ENCODE data around the gene ZNHIT1. TPM values are rescaled to one million over a fixed set of nuclear protein-coding genes. Genes with fewer than 3 reads are reported as not detected.

Gene ZNHIT1
- total and polyA plus RNA-seq, 4 experiments from 2014 or later = 44.6 to 83.5 (median 53.5) TPM

GRCh38 chr7:101236292-101236835 lies 18.4 kb downstream of the ZNHIT1 start:
- Mint-ChIP-seq H3K27me3 (no peaks in the 10 kb centered on the region), H3K9me3 (no peaks in the 10 kb centered on the region), H3K27ac (no peak overlapping the region), H3K36me3 (peaks cover 4 to 22% of the 10 kb centered on the region in 2 donors), H3K4me3 (no peak overlapping the region), H3K4me1 (peaks cover 0 to 5% (median under 1%) of the 10 kb centered on the region in 4 donors)
- ChIA-PET POLR2A (ENCODE audit: partially characterized antibody) (interaction anchor here (1.0 to 2.0 kb wide), 2 partner anchors 16 to 19 kb away, joined by 4 to 6 read pairs; partner anchors contain the start of genes PLOD3 and ZNHIT1), CTCF (ENCODE audit: partially characterized antibody) (interaction anchor here (2.9 kb wide), 1 partner anchor 8 kb away, joined by 24 read pairs; the partner anchor contains the start of gene FIS1)
- no peaks in the 10 kb centered on the region for H3K4me1 ChIP-seq (ENCODE audit: insufficient read depth, low read length)
- H3K27ac ChIP-seq (ENCODE audit: low read depth, low read length) = no peak overlapping the region
- H3K9me3 ChIP-seq (ENCODE audit: control insufficient read depth in 1 of 2, low read length in 2 of 2) = no peaks in the 10 kb centered on the region
- peaks cover 34% of the 10 kb centered on the region for H3K36me3 ChIP-seq (ENCODE audit: insufficient read depth, low read length)
- DNase-seq = no peak
- intact Hi-C loops (cut with micrococcal nuclease) = no loop called here
- H3K4me3 ChIP-seq (ENCODE audit: low read length in 2 of 2) = no peak overlapping the region
- no peaks in the 10 kb centered on the region for H3K27me3 ChIP-seq (ENCODE audit: insufficient read depth, low read length)

- POLR2A ChIA-PET (ENCODE audit: partially characterized antibody) = interaction anchor here (1.0 to 2.0 kb wide), 3 partner anchors 11 to 20 kb away, joined by 4 to 6 read pairs (median 4); partner anchors contain the start of genes PLOD3 and ZNHIT1
- DNase-seq = no peak
- CTCF ChIA-PET (ENCODE audit: partially characterized antibody) = interaction anchor here (1.4 kb wide), 1 partner anchor 12 kb away, joined by 4 read pairs; no protein-coding TSS in a partner anchor
- peak within 1 kb of the TSS in 1 of 7 donors; percentile 35 for H3K27ac Mint-ChIP-seq
- H3K27me3 Mint-ChIP-seq = no peaks in the 10 kb centered on the region
- Histone ChIP-seq H3K36me3 (ENCODE audit: insufficient read depth, low read length) (peaks cover 34% of the 10 kb centered on the region), H3K27ac (ENCODE audit: low read depth, low read length) (no peak within 1 kb of the TSS), H3K4me3 (ENCODE audit: low read length in 2 of 2) (no peak within 1 kb of the TSS), H3K9me3 (ENCODE audit: control insufficient read depth in 1 of 2, low read length in 2 of 2) (no peaks in the 10 kb centered on the region), H3K27me3 (ENCODE audit: insufficient read depth, low read length) (no peaks in the 10 kb centered on the region), H3K4me1 (ENCODE audit: insufficient read depth, low read length) (no peaks in the 10 kb centered on the region)
- H3K4me1 Mint-ChIP-seq = peaks cover 0 to 8% (median 1%) of the 10 kb centered on the region in 4 donors
- intact Hi-C loops (cut with micrococcal nuclease) = no loop called here
- H3K4me3 Mint-ChIP-seq = no peak within 1 kb of the TSS
- no peaks in the 10 kb centered on the region for H3K9me3 Mint-ChIP-seq
- H3K36me3 Mint-ChIP-seq = peaks cover 4 to 20% of the 10 kb centered on the region in 2 donors
These were observed 19.5 kb downstream of the ZNHIT1 start, which contains the start of gene CLDN15 for GRCh38 chr7:101237206-101238067. Gene CLDN15 (minus strand): TSS chr7:101237802. CDS start chr7:101237581, 221 bp downstream.

- Histone ChIP-seq H3K4me3 (ENCODE audit: low read length in 2 of 2) (no peak overlapping the region), H3K27me3 (ENCODE audit: insufficient read depth, low read length) (no peaks in the 10 kb centered on the region), H3K9me3 (ENCODE audit: control insufficient read depth in 1 of 2, low read length in 2 of 2) (no peaks in the 10 kb centered on the region), H3K36me3 (ENCODE audit: insufficient read depth, low read length) (peaks cover 34% of the 10 kb centered on the region), H3K27ac (ENCODE audit: low read depth, low read length) (no peak overlapping the region), H3K4me1 (ENCODE audit: insufficient read depth, low read length) (peaks cover 8% of the 10 kb centered on the region)
- intact Hi-C loops (cut with micrococcal nuclease) = no loop called here
- no peak for DNase-seq
- ChIA-PET POLR2A (ENCODE audit: partially characterized antibody) (interaction anchor here (1.4 to 2.0 kb wide), 2 partner anchors 12 to 14 kb away, joined by 4 to 6 read pairs; no protein-coding TSS in a partner anchor), CTCF (ENCODE audit: partially characterized antibody) (interaction anchor here (1.4 kb wide), 1 partner anchor 13 kb away, joined by 4 read pairs; no protein-coding TSS in a partner anchor)
- no peaks in the 10 kb centered on the region for H3K27me3 Mint-ChIP-seq
- no peaks in the 10 kb centered on the region for H3K9me3 Mint-ChIP-seq
- peaks cover 4 to 17% of the 10 kb centered on the region in 2 donors for H3K36me3 Mint-ChIP-seq
- no peak overlapping the region for H3K4me3 Mint-ChIP-seq
- H3K27ac Mint-ChIP-seq = no peak overlapping the region
- H3K4me1 Mint-ChIP-seq = peaks cover 1 to 17% (median 3%) of the 10 kb centered on the region in 4 donors
These were observed 20.5 kb downstream of the ZNHIT1 start for GRCh38 chr7:101238226-101239182.

- Histone ChIP-seq H3K4me3 (ENCODE audit: low read length in 2 of 2) (no peak overlapping the region), H3K27me3 (ENCODE audit: insufficient read depth, low read length) (no peaks in the 10 kb centered on the region), H3K27ac (ENCODE audit: low read depth, low read length) (no peak overlapping the region), H3K9me3 (ENCODE audit: control insufficient read depth in 1 of 2, low read length in 2 of 2) (no peaks in the 10 kb centered on the region), H3K36me3 (ENCODE audit: insufficient read depth, low read length) (peaks cover 34% of the 10 kb centered on the region), H3K4me1 (ENCODE audit: insufficient read depth, low read length) (peaks cover 15% of the 10 kb centered on the region)
- no peaks in the 10 kb centered on the region for H3K27me3 Mint-ChIP-seq
- intact Hi-C loops (cut with micrococcal nuclease) = no loop called here
- no peaks in the 10 kb centered on the region for H3K9me3 Mint-ChIP-seq
- H3K36me3 Mint-ChIP-seq = peaks cover 4 to 19% of the 10 kb centered on the region in 2 donors
- ChIA-PET CTCF (ENCODE audit: partially characterized antibody) (no interaction called here), POLR2A (ENCODE audit: partially characterized antibody) (interaction anchor here (0.7 kb wide), 1 partner anchor 19 kb away, joined by 3 read pairs; no protein-coding TSS in a partner anchor)
- H3K4me1 Mint-ChIP-seq = peaks cover 7 to 25% (median 9%) of the 10 kb centered on the region in 4 donors
- no peak overlapping the region for H3K4me3 Mint-ChIP-seq
- H3K27ac Mint-ChIP-seq = no peak overlapping the region
- no peak for DNase-seq
These were observed 21.4 kb downstream of the ZNHIT1 start for GRCh38 chr7:101239191-101239950.

GRCh38 chr7:101239951-101240220 lies 21.9 kb downstream of the ZNHIT1 start:
- H3K36me3 ChIP-seq (ENCODE audit: insufficient read depth, low read length) = peaks cover 34% of the 10 kb centered on the region
- Mint-ChIP-seq H3K4me1 (peaks cover 7 to 30% (median 11%) of the 10 kb centered on the region in 4 donors), H3K36me3 (peaks cover 4 to 25% of the 10 kb centered on the region in 2 donors), H3K9me3 (no peaks in the 10 kb centered on the region), H3K27ac (peak overlapping the region in 1 of 7 donors; percentile 35), H3K27me3 (no peaks in the 10 kb centered on the region), H3K4me3 (no peak overlapping the region)
- H3K4me3 ChIP-seq (ENCODE audit: low read length in 2 of 2) = no peak overlapping the region
- intact Hi-C loops (cut with micrococcal nuclease) = no loop called here
- ChIA-PET POLR2A (ENCODE audit: partially characterized antibody) (no interaction called here), CTCF (ENCODE audit: partially characterized antibody) (no interaction called here)
- no peaks in the 10 kb centered on the region for H3K9me3 ChIP-seq (ENCODE audit: control insufficient read depth in 1 of 2, low read length in 2 of 2)
- peaks cover 15% of the 10 kb centered on the region for H3K4me1 ChIP-seq (ENCODE audit: insufficient read depth, low read length)
- no peak for DNase-seq
- H3K27ac ChIP-seq (ENCODE audit: low read depth, low read length) = no peak overlapping the region
- no peaks in the 10 kb centered on the region for H3K27me3 ChIP-seq (ENCODE audit: insufficient read depth, low read length)

GRCh38 chr7:101240226-101241014 lies 22.5 kb downstream of the ZNHIT1 start:
- H3K27ac Mint-ChIP-seq = peak overlapping the region in 2 of 7 donors; percentile 19 to 35
- POLR2A ChIA-PET (ENCODE audit: partially characterized antibody) = interaction anchor here (2.4 kb wide), 1 partner anchor 23 kb away, joined by 9 read pairs; the partner anchor contains the start of genes PLOD3 and ZNHIT1

More at GRCh38 chr7:101240226-101241014, 22.5 kb downstream of the ZNHIT1 start:
- H3K9me3 ChIP-seq (ENCODE audit: control insufficient read depth in 1 of 2, low read length in 2 of 2) = no peaks in the 10 kb centered on the region
- peaks cover 4 to 28% of the 10 kb centered on the region in 2 donors for H3K36me3 Mint-ChIP-seq
- CTCF ChIA-PET (ENCODE audit: partially characterized antibody) = interaction anchor here (1.2 kb wide), 1 partner anchor 63 kb away, joined by 4 read pairs; no protein-coding TSS in a partner anchor
- H3K27me3 ChIP-seq (ENCODE audit: insufficient read depth, low read length) = no peaks in the 10 kb centered on the region
- H3K27me3 Mint-ChIP-seq = no peaks in the 10 kb centered on the region
- intact Hi-C loops (cut with micrococcal nuclease) = no loop called here
- peaks cover 20% of the 10 kb centered on the region for H3K4me1 ChIP-seq (ENCODE audit: insufficient read depth, low read length)
- no peak overlapping the region for H3K27ac ChIP-seq (ENCODE audit: low read depth, low read length)
- no peaks in the 10 kb centered on the region for H3K9me3 Mint-ChIP-seq
- H3K4me3 Mint-ChIP-seq = no peak overlapping the region
- peaks cover 34% of the 10 kb centered on the region for H3K36me3 ChIP-seq (ENCODE audit: insufficient read depth, low read length)
- no peak overlapping the region for H3K4me3 ChIP-seq (ENCODE audit: low read length in 2 of 2)
- H3K4me1 Mint-ChIP-seq = peaks cover 8 to 36% (median 16%) of the 10 kb centered on the region in 4 donors
- no peak for DNase-seq

Measured in CD4-positive, alpha-beta memory T cell (primary cell).